Frontal cortex (tissue), 1 donor: ENCODE data around the gene MRPL57. TPM values are rescaled to one million over a fixed set of nuclear protein-coding genes. Genes with fewer than 3 reads are reported as not detected.

Source experiments
- small RNA-seq: library from RNA; depleted of rRNA; stranded (forward); fragments of <200 nt; gene quantifications from one replicate; pipeline ENCODE3, GENCODE V24; 2014
- total RNA-seq: library from RNA; depleted of rRNA; stranded (reverse); fragments of >200 nt; gene quantifications from one replicate; pipeline ENCODE4 v1.2.3, GENCODE V29; 2014

Gene MRPL57
- total RNA-seq, 1 donor from 2014 or later, result 19.2 TPM

Small RNA genes within 50 kb of the gene (small RNA-seq; reads per million reads assigned to genes)
- gene AL158032.1 (not detected), gene RF00086 (0.08 reads per million)

Other genes starting within 250 kb of the MRPL57 start
- 1.2 TPM for gene LATS2, start 115.1 kb upstream of the MRPL57 start, total RNA-seq
- 46.1 TPM for gene SAP18, start 36.5 kb upstream of the MRPL57 start, total RNA-seq
- 16.3 TPM for gene SKA3, start 106 bp upstream of the MRPL57 start, total RNA-seq